Mesothelial cell of epicardium (in vitro differentiated cells): ENCODE data around the gene PRDX5. TPM values are rescaled to one million over a fixed set of nuclear protein-coding genes. Genes with fewer than 3 reads are reported as not detected.
A peak's percentile ranks its signal among the peaks of the same experiment; 100 is the strongest.

Experiments
- DNase-seq, 2 experiments: peaks; one replicate each; pipeline ENCODE4 v3.0.0; 2021; ENCODE audit warnings: low spot score in 2 of 2; ENCODE audit not compliant: unreplicated experiment in 2 of 2
- H3K27ac Mint-ChIP-seq: 2 replicates; pipeline ENCODE4 v1.8.0; 2021; ENCODE audit warnings: mixed read lengths
- H3K27me3 Mint-ChIP-seq: 2 replicates; pipeline ENCODE4 v1.8.0; 2021; ENCODE audit warnings: low read depth, mixed read lengths
- H3K36me3 Mint-ChIP-seq: 2 replicates; pipeline ENCODE4 v1.8.0; 2021; ENCODE audit warnings: mixed read lengths
- H3K4me1 Mint-ChIP-seq: 2 replicates; pipeline ENCODE4 v1.8.0; 2021; ENCODE audit warnings: mixed read lengths
- H3K4me3 Mint-ChIP-seq: 2 replicates; pipeline ENCODE4 v1.8.0; 2021; ENCODE audit warnings: mild to moderate bottlenecking, moderate library complexity, mixed read lengths
- H3K9me3 Mint-ChIP-seq: 2 replicates; pipeline ENCODE4 v1.8.0; 2021; ENCODE audit warnings: mixed read lengths
- CTCF ChIP-seq: fragments of 200-600 bp; sonication (generic); IDR thresholded peaks from one replicate; pipeline ENCODE4 v1.5.0; 2021; ENCODE audit warnings: antibody characterized with exemption; ENCODE audit not compliant: unreplicated experiment
- total RNA-seq: library from RNA; stranded (reverse); gene quantifications from 3 replicates; pipeline ENCODE4 v1.2.1, GENCODE V29; 2021

Gene PRDX5
- total RNA-seq, 1 donor from 2014 or later: 139 TPM

- DNase-seq: no peak
- Mint-ChIP-seq H3K36me3 (peaks cover under 1% of the 10 kb centered on the region), H3K27ac (peak overlapping the region; percentile 85)
Measured at GRCh38 chr11:64356498-64357411, 38.8 kb downstream of the PRDX5 start.

GRCh38 chr11:64357446-64357845, 39.5 kb downstream of the PRDX5 start:
- H3K36me3 Mint-ChIP-seq: peaks cover 6% of the 10 kb centered on the region
- no peak for TF ChIP-seq CTCF
- H3K27ac Mint-ChIP-seq: no peak overlapping the region
- H3K9me3 Mint-ChIP-seq: no peaks in the 10 kb centered on the region
- DNase-seq: no peak
- no peaks in the 10 kb centered on the region for H3K27me3 Mint-ChIP-seq
- H3K4me1 Mint-ChIP-seq: peaks cover 26% of the 10 kb centered on the region
- no peak overlapping the region for H3K4me3 Mint-ChIP-seq

More at GRCh38 chr11:64356498-64357411, 38.8 kb downstream of the PRDX5 start:
- H3K4me3 Mint-ChIP-seq: peak overlapping the region; percentile 50
- no peaks in the 10 kb centered on the region for H3K27me3 Mint-ChIP-seq
- no peaks in the 10 kb centered on the region for H3K9me3 Mint-ChIP-seq
- H3K4me1 Mint-ChIP-seq: peaks cover 26% of the 10 kb centered on the region
- TF ChIP-seq CTCF: no peak

GRCh38 chr11:64357904-64358535, 40.1 kb downstream of the PRDX5 start:
- H3K36me3 Mint-ChIP-seq: peaks cover 7% of the 10 kb centered on the region
- H3K9me3 Mint-ChIP-seq: no peaks in the 10 kb centered on the region
- peak overlapping the region; percentile 55 for H3K4me3 Mint-ChIP-seq
- no peaks in the 10 kb centered on the region for H3K27me3 Mint-ChIP-seq
- no peak for DNase-seq
- H3K4me1 Mint-ChIP-seq: peaks cover 26% of the 10 kb centered on the region
- peak overlapping the region; percentile 59 for H3K27ac Mint-ChIP-seq
- TF ChIP-seq CTCF: no peak

- peak overlapping the region; percentile 59 for H3K27ac Mint-ChIP-seq
- H3K4me1 Mint-ChIP-seq: peaks cover 26% of the 10 kb centered on the region
Measured at GRCh38 chr11:64358536-64358906, 40.6 kb downstream of the PRDX5 start.

More at GRCh38 chr11:64358536-64358906, 40.6 kb downstream of the PRDX5 start:
- no peak for TF ChIP-seq CTCF
- no peaks in the 10 kb centered on the region for H3K27me3 Mint-ChIP-seq
- peaks cover 11% of the 10 kb centered on the region for H3K36me3 Mint-ChIP-seq
- H3K9me3 Mint-ChIP-seq: no peaks in the 10 kb centered on the region
- DNase-seq: no peak
- H3K4me3 Mint-ChIP-seq: peak overlapping the region; percentile 55
